Measurements from ENCODE around the gene LARP4.
"Not testable (repeated sequence)": the region's sequence is repeated elsewhere in the genome, so short reads cannot be mapped to it uniquely, and the experiment has no call there.

LARP4 gene

DNA sequence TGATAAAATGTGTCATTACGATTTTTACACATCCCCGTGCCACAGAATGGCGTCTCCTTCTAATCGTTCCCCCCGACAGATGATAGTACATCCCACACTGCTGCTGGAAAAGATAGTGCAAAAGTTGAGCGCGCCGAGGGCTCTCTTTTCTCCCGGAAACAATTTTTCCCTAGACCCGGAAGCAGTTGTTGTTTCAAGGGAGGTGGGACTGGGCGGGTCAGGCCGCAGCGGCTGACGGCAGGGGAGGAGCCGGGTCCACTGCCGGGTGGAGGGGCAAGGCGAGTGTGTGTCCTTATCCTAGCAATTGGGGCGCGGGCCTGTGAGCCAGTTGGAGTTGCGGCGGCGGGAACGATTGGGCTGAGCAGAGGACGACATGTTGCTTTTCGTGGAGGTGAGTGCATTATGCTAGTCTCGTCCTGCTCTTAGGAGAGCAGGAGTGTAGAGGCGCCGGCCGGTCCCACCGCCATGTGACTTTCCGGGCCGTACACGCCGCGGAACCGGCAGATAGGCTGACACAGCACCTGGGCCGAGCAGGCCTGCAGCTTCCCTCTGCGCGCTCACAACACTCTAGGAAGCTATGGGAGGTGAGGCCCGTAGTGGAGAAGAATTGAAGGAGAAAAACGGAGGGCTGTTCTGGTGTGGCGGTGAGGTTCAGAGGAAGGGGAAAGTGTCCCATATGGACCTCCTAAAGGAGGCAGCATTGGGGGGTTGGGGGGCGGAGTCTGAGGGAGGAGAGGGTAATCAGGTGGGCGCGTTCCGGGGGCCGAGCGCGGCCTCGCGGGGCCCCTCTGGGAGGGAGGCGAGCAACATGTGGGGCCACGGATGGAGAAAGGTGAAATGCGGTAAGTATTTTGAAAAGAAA, at the start of gene LARP4:
TSS of gene LARP4 (plus strand) at position 248 of the 862 bp plus-strand sequence. CDS start at position 374, 126 bp downstream.
- peak; percentile 98 for DNase-seq

DNA sequence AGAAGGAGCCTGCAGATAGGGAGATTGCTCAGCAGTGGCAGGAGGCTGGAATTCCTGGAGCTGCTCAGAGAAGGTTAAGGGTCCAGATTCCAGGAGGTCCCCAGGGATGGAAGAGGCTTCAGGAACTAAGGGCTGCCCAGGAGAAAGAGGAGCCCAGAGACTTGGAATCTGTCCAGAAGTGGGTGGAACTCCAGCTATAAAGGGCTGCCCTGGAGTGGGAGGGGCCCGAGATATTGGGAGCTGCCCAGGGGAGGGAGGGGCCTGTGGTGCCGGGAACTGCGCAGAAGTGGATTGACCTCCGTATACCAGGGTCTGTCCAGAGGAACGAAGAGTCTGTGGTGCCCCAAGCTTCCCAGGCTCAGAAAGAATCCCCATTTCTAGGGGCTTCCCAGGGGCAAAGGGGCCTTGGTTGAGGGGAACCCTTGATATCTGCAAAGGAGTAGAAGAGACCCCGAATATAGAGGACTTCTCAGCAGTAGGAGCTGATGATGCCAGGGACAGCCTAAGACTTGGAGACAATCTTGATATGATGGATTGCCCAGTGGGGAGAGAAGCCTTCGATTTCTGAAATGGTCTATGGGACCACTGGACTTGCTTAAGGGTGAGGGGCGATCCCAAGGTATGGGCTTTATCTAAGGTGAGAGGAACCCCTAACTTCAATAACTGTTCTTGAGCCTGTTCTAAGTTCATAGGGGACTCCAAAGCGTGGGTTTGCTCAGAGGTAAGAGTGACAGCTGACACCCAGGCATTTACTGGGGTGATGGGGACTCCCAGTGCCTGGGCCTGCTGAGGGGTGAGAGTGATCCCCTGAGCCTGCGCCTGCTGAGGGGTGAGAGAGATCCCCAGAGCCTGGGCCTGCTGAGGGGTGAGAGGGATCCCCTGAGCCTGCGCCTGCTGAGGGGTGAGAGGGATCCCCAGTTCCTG, 49.3 kb upstream of the LARP4 start:
- no peak for DNase-seq

DNA sequence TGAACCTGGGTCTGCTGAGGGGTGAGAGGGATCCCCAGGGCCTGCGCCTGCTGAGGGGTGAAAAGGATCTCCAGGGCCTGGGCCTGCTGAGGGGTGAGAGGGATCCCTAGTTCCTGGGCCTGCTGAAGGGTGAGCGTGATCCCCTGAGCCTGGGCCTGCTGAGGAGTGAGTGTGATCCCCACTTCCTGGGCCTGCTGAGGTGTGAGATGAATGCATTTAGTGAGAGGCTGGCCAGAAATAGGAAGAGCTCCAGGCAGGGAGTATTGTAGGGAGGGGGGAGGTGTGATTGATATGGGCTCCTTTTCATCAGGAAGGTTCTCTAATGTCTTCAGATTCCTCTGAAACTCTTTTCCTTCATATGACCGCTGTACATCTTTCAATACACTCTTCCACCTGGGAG, 47.3 kb upstream of the LARP4 start:
- DNase-seq, result no peak

DNA sequence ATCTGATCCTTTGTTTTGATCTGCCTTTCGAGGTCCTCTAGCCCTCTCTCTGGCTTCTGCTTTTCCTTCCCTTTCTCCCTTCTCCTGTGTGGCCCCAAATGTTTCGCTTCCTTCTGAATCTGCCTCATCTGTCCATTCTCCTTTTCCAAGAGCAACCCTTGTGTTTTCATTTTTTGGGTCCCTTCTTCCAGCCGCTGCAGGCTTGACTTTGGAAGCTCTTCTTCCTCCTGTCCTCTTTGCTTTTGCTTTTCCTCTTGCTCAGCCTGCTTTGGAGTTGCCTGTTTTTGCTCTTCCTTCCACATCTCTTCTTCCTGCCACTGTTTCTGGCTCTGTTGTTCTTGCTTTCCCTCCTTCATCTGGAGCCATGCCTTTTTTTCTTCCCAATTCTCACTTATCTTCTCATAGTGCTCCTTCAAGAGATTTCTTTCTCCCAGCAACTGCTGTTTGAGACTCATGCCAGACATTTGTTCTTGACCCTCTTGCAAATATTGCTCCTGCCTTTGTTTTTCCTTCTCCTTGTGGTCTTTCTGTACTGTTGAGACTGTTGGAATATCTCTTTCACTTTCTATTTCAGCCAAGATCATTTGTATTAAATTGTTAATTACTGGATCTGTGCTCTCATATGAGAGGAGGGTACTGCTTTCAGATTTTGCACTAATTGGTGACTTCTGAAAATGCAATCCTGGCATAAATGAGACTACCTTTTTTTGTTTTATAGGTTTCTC, 46.7 kb upstream of the LARP4 start:
- DNase-seq, result no peak

DNA sequence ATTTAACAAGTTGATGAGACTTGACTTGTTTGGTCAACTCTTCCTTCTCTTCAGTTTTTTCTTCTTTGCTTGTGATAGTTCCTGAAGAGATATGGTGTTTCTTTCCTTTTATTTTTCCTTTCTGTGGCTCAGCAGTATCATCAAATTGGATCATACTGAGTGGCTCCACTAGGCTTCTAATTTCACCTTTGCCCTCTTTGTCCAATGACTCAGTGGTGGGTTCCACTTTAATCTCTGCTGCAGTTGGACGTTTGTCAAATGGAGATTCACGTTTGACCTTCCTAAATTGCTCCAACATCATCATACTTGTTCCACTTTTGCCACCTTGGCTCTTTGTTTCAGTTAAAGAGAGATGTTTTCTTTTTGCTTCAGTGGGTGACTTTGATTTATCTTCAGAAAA, 45.8 kb upstream of the LARP4 start:
- no peak for DNase-seq

DNA sequence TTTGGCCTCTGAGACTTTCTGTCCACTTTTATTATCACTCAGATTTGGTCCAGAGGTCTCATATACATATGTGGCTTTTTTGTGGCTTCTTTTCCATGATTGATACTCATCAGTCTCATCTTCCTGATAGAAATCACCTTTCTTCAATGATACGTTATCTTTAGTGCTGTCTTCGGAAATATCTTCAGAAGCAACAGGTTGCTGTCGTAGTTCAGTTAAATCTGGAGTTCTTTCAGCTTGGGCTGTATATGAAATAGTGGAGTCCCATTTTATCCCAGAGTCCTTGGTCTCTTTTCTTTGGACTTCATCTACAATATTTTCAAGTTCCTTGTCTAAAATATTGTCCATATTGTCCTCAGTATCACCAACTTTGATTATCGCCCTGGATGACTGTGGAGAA, 45.3 kb upstream of the LARP4 start:
- DNase-seq, result no peak

DNA sequence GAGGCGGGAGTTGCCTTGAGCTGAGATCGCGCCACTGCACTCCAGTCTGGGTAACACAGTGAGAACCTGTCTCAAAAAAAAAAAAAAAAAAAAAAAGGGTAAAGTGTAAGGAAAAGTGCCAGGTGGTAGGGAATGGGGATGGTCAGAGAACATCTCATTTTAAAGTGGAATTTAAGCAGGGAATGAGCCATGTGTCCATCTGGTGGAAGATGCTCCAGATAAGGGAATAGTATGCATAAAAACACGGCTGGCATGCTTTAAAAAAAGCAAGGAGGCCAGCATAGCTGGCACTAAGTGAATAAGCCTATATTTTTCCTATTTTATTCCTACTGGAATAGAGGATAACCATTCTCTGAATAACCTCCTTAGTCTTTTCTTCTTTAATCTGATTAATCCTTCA, 38.0 kb upstream of the LARP4 start:
- peak; percentile 5 for DNase-seq

DNA sequence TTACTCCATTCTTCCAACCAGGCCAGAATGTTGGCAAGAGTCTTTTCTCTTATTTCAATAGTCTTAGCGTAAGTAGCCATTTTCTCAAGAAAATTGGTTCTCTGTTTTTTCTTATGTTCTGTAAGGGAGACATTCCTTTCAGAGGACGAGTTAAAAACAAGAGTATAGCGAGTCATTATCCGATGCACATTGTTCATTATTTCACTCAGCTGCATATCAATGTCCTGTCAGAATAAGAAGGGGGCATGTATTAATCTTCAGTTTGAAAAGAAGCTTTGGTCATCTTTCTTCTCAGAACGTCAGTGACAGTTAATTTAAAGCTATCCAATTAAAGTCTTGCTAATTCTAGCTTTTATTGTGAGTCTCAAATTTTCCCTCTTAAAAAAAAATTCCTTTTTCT, 37.5 kb upstream of the LARP4 start:
- DNase-seq, result no peak

DNA sequence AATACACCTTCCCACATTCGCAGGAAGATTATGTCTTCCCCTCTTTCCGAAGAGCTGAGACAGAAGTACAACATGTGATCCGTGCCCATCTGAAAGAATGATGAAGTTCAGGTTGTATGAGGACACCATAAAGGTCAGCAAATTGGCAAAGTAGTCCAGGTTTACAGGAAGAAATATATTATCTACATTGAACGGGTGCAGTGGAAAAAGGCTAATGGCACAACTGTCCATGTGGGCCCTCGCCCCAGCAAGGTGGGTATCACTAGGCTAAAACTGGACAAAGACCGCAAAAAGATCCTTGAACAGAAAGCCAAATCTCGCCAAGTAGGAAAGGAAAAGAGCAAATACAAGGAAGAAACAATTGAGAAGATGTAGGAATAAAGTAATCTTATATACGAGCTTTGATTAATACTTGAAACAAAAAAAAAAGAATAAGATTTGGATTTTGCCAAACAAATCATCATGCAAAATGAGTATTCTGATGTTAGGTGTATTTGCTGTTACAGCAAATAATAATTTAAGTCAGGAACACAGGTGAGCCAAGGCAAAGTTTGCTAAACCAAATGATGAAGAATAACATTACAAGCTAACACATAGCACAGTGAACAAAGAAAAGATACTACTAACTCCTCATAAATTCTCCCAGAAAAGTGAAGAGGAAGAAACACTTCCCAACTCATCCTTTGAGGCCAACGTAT, 34.8 kb upstream of the LARP4 start:
- DNase-seq, result no peak

DNA sequence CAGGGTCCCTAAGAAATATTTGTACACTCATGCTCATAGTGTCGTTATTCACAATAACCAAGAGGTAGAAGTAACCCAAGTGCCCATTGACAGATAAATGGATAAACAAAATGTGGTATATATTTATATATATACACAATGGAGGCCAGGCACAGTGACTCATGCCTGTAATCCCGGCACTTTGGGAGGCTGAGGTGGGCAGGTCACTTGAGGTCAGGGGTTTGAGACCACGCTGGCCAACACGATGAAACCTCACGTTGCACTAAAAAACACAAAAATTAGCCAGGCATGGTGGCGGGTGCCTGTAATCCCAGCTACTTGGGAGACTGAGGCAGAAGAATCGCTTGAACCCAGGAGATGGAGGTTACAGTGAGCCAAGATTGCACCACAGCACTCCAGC, 30.0 kb upstream of the LARP4 start:
- not testable (repeated sequence) for DNase-seq

DNA sequence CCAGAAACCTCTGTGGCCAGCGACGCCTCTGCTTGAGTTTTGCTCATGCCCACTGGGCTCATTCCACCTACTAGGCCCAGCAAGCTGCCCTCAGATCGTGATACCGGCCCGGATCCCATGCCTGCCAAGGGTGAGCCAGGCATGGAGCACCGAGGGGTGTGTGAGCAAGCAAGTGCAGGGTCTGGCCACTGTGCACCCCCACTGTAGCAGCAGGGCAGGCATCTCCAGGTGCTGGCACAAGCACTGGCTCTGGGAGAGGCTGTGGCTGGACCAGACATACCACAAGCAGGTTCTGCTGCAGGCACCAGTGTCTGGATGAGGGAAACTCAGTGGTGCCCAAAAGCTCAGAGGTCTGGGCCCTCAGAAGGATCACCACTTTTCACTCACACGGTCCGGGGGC, 24.9 kb upstream of the LARP4 start:
- no peak for DNase-seq

DNA sequence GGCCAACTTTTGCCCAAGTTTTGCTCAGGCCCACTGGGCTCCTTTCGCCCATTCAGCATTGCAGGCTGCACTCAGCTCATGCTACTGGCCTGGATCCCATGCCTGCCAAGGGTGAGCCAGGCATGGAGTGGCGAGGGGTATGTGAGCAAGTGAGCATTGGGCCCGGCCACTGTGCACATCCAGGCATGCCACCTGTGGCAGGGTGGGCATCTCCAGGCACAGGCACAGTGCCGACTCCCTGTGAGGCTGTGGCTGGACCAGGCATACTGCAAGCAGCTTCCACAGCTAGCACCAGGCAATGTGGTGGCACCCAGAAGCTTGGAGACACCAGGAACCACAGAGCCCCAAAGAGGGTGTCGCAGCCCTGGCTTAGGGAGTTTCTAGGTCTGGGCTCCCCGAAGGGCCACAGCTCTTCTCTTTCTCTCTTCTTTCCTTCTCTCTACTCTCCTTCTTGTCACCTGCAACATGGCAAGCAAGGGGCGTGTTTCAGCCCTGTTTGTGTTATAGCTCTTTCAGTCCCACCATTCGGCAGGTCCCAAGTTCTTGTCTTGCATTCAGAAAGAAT, 19.8 kb upstream of the LARP4 start:
- no peak for DNase-seq

DNA sequence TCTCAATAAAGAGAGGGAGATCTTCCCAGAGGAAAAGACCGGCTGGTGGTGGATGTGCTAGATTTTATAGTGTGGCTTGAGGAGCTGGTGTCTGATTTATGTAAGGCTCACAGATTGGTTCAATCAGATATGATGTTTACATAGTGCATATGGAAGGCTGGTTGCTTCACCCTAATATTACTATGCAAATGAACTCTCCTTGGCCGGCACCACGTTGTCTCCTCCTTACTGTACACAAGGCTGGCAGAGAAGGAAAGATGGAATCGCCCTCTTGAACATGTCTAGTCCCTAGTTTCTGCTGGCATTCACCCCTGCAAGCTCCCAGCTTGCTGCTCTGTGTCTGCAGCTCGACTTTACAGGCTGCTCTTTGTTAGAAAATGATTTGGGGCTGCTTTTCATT, 13.2 kb upstream of the LARP4 start:
- DNase-seq, result peak; percentile 66

DNA sequence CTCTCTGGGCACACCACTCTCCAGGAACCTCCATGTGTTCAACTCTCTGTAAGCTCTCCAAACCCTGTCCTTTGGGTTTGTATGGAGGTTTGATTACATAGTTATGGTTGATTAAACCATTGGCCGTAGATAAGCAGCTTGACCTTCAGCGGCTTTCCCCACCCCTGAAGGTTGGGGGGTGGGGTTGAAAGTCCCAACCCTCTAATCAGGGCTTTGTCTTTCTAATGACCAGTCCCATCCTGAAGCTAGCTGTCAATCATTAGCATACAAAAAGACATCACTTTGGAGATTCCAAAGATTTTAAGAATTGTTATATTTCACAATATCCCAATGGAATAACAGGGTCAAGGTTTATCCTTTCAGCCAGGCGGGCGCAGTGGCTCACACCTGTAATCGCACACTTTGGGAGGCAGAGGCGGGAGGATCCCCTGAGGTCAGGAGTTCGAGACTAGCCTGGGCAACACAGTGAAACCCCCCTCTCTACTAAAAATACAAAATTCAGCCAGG, 12.7 kb upstream of the LARP4 start:
- DNase-seq, result no peak

DNA sequence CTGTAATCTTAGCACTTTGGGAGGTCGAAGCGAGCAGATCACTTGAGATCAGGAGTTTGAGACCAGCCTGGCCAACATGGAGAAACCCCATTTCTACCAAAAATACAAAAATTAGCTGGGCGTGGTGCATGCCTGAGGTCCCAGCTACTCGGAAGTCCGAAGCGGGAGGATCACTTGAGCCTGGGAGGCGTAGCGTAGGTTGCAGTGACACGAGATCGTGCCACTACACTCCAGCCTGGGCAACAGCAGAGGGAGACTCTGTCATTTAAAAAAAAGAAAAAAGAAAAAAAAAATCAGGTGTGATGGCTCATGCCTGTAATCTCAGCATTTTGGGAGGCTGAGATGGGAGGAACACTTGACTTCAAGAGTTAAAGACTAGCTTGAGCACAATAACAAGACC, 11.9 kb upstream of the LARP4 start:
- DNase-seq, result not testable (repeated sequence)

DNA sequence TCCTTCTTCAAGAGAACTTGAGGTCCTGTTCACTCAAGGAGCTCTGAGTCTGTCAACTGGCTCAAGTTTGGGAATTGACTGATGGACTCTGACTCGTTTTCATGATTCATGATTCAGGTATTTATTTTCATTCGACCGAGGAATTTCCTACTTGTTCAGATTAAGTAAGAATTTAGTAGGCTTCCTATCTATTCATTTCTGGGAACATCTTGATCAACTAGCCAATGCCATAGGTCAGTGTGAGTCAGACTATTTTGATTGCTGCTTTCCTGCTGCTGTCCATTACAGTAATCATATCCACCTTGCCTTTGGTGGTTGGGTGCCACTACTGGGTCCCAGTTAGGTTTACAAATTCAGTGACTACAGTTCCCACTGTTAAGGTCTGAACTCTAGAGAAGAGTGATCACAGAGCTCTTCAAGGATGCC, 10.4 kb upstream of the LARP4 start:
- no peak for DNase-seq

DNA sequence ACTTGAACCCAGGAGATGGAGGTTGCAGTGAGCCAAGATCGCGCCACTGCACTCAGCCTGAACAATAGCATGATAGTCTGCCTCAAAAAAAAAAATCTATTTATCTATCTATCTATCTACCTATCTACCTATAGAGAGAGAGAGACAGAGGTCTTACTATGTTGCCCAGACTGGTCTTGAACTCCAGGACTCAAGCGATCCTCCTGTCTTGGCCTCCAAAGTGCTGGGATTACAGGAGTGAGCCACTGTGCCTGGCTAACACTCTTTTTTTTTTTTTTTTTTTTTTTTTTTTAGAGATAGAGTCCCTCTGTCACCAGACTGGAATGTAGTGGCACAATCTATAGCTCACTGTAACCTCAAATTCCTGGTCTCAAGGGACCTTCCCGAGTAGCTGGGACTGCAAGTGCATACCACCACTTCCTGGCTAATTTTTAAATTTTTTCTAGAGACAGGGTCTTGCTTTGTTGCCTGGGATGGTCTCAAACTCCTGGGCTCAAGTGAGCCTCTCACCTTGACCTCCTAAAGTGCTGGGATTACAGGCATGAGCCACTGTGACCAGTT, 6.1 kb upstream of the LARP4 start:
- peak; percentile 5 for DNase-seq

DNA sequence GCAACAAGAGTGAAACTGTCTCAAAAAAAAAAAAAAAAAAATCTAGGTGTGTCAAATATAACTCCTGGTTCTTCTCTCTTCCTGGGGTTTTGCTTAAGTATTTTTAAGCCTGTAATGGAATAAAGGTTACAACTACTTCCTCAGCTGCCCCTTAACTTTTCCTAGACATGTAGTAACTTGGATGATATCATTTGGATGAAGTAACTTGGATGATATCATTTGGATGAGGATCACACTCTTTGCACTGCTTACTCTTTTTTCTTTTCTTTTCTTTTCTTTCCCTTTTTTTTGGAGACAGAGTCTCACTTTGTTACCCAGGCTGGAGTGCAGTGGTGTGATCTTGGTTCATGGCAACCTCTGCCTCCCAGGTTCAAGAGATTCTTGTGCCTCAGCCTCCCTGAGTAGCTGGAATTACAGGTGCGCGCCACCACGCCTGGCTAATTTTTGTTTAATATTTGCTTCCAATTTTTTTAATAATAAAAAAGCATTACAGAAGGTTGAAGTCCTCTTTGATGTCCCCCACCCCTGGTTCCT, 3.5 kb upstream of the LARP4 start:
- DNase-seq, result no peak

DNA sequence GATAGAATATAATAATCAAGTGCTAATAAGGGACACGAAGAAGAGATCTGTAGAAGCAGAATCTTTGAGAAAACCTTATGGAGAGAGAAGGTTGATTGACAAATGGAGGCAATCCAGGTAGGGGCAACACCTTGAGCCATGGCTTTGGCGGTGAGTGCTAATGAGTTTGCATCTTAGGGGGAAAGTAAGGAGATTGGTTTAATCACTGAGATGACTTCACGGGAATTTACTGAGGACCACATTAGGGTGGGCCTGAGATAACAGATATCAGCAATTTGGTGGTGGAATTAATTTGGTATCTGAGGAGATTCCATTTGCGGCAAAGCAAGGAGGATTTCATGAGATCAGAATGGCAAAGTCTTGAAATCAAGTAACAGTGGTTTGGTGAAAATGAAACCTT, 1.8 kb upstream of the LARP4 start:
- no peak for DNase-seq

DNA sequence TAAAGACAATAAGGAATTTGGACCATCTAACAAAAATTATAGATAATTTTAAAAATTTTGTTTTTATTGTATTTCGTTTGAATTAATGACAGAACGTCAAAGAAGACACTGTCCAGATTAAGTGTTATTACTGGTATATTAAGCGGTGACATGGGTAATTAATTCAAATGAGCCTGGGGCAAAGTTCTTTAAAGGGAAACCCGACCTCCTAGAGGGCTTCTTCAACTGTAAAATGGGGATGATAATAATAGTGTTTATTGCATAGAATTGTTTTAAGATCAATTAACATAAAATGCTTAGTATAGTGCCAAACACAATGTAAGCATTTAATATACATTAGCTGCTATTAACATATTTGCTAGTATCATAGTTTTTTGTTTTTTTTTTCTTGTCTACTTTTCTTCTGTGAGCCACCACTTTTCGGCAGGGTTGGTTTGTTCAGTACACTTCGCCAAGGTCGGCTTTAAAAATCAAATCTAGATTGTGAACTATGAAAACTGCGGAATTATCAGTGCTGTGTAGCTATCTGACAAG, 514 bp upstream of the LARP4 start:
- peak; percentile 64 for DNase-seq

DNA sequence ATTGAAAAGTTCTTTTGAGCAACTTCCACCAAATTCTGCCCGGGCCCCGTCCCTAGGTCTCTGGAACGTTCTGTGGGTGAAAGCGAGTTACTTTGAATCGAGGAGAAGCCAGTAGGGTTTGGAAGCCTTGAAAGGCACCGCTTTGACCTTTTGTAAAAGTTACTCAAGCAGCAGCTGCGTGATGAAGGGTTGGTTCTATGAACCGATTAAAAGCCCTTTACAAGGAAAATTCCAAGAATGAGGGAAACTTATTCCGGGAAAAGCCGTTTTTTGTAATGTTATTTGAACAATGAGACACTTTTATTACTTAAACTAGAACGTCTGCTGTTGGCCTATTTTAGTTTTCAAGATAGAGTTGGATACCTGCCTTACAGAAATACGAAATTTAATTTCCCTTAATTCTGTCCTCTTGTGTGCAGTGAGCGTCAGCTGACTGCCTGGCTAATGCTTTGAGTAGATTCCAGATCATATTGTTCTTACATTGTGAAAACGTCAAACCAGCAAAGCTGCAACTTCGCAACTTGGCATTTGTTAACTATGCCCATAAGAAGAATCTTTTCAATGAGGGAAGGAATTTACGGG, 906 bp downstream of the LARP4 start:
- no peak for DNase-seq

Data from NCI-H2171 treated with DMSO at 0.1 percent for 48 hours (cell line).